ENCODE results near the gene ENPP5. TPM values are rescaled to one million over a fixed set of nuclear protein-coding genes. Genes with fewer than 3 reads are reported as not detected.
"Not testable (repeated sequence)": the region's sequence is repeated elsewhere in the genome, so short reads cannot be mapped to it uniquely, and the experiment has no call there.

ENPP5 gene
- total and polyA plus RNA-seq, 10 of the 15 experiments (the other 5 are each of a cell fraction or from before 2014, with no cell fraction given): 0.05 to 0.07 TPM; not detected in 8

DNA sequence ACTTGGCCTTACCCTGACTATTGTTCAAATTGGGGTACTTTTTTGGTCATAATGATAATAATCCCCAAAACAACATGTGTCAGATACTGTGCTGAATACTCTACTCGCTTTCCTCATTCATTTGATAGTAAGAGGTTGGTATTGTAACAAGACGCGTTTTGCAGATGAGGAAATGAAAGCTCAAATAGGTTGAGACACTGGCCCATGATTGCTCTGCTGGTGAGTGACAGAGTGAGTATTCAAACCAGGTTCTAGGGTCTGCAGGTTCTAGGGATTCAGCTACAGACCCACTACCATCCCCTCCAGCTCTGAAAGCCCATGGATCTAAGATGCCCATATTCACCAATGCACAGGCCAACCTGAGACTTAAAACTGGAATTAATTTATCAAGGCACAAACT lies 42.3 kb downstream of the ENPP5 start:
- POLR2A ChIA-PET: interaction anchor here (0.9 to 1.3 kb wide), 5 partner anchors 8 to 26 kb away, joined by 3 to 4 read pairs (median 3); no protein-coding TSS in a partner anchor
- BruUV-seq (replicated peaks): no TSS peak
- Histone ChIP-seq H3K4me2 (ENCODE audit: control insufficient read depth, insufficient read depth) (peak overlapping the region; percentile 75), H3K79me2 (ENCODE audit: control insufficient read depth, insufficient read depth, low read length) (peaks cover 6% of the 10 kb centered on the region), H3K4me3 (peak overlapping the region; percentile 95), H2AFZ (ENCODE audit: control insufficient read depth, low read depth, low read length) (peak overlapping the region; percentile 49), H3K4me1 (ENCODE audit: control insufficient read depth, insufficient read depth, low read length) (peaks cover 12% of the 10 kb centered on the region), H3K9me3 (replicated peaks; ENCODE audit: control insufficient read depth, insufficient read depth, low read length) (no peaks in the 10 kb centered on the region; the same call in 2 of the 3 replicates), H3K36me3 (ENCODE audit: control insufficient read depth in 2 of 2, insufficient read depth in 2 of 2, low read length in 1 of 2) (no peaks in the 10 kb centered on the region), H3K9ac (ENCODE audit: control insufficient read depth, insufficient read depth, low read length) (peak overlapping the region; percentile 4; the same call in 1 of the 2 replicates), H3K27me3 (replicated peaks in 1 of 2; ENCODE audit: control insufficient read depth in 2 of 2, insufficient read depth in 2 of 2, low read length in 1 of 2) (no peaks in the 10 kb centered on the region), H4K20me1 (ENCODE audit: control insufficient read depth, insufficient read depth) (no peaks in the 10 kb centered on the region), H3K27ac (ENCODE audit: control insufficient read depth, insufficient read depth) (no peak overlapping the region)
- in situ Hi-C loops (cut with MboI) (no loop called here), intact Hi-C loops (cut with micrococcal nuclease; ENCODE audit: unreplicated experiment) (no loop called here)
- RAD21 ChIA-PET (ENCODE audit: unreplicated experiment): interaction anchor here (1.0 to 4.4 kb wide), 7 partner anchors 10 to 282 kb away, joined by 3 to 31 read pairs (median 7); no protein-coding TSS in a partner anchor
- FAIRE-seq (no peak), ATAC-seq (peak; percentile 45), DNase-seq (ENCODE audit: low read depth, low spot score) (no peak)
- CTCF ChIA-PET: interaction anchor here (1.2 to 2.9 kb wide), 3 partner anchors 10 to 226 kb away, joined by 3 to 18 read pairs (median 12); no protein-coding TSS in a partner anchor
- TF ChIP-seq SPI1 (IDR thresholded peaks at IDR 0.05; ENCODE audit: borderline replicate concordance, insufficient read depth, low read depth, low read length): peak; percentile 60
- TF ChIP-seq NFYB (IDR thresholded peaks at IDR 0.05; ENCODE audit: insufficient read depth, low read depth, low read length): no peak
- TF ChIP-seq, protein P1, sequence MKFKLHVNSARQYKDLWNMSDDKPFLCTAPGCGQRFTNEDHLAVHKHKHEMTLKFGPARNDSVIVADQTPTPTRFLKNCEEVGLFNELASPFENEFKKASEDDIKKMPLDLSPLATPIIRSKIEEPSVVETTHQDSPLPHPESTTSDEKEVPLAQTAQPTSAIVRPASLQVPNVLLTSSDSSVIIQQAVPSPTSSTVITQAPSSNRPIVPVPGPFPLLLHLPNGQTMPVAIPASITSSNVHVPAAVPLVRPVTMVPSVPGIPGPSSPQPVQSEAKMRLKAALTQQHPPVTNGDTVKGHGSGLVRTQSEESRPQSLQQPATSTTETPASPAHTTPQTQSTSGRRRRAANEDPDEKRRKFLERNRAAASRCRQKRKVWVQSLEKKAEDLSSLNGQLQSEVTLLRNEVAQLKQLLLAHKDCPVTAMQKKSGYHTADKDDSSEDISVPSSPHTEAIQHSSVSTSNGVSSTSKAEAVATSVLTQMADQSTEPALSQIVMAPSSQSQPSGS (IDR thresholded peaks at IDR 0.05; ENCODE audit: low read length): peak; percentile 44; the same call in 1 of the 2 replicates
- TF ChIP-seq, protein P2, sequence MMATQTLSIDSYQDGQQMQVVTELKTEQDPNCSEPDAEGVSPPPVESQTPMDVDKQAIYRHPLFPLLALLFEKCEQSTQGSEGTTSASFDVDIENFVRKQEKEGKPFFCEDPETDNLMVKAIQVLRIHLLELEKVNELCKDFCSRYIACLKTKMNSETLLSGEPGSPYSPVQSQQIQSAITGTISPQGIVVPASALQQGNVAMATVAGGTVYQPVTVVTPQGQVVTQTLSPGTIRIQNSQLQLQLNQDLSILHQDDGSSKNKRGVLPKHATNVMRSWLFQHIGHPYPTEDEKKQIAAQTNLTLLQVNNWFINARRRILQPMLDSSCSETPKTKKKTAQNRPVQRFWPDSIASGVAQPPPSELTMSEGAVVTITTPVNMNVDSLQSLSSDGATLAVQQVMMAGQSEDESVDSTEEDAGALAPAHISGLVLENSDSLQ (IDR thresholded peaks at IDR 0.05): peak; percentile 88
- SMC1A ChIA-PET (ENCODE audit: uncharacterized antibody, unreplicated experiment): interaction anchor here (0.9 to 4.7 kb wide), 8 partner anchors 10 to 250 kb away, joined by 3 to 34 read pairs (median 8); no protein-coding TSS in a partner anchor
- 2% methylated on average over 3 of the region's 3 CpGs for WGBS (ENCODE audit: insufficient coverage, insufficient replicate concordance, low lambda C conversion rate, missing lambda C conversion rate)

DNA sequence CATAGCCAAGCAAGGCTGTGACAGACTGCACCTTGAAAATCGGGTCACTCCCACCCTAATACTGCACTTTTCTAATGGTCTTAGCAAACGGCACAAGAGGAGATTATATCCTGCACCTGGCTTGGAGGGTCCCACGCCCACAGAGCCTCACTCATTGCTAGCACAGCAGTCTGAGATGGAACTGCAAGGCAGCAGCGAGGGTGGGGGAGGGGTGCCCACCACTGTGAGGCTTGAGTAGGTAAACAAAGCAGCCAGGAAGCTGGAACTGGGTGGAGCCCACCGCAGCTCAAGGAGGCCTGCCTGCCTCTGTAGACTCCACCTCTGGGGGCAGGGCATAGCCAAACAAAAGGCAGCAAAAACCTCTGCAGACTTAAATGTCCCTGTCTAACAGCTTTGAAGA lies 51.1 kb downstream of the ENPP5 start:
- H3K27ac ChIP-seq (ENCODE audit: control insufficient read depth, insufficient read depth); H3K9me3 ChIP-seq (replicated peaks; ENCODE audit: control insufficient read depth, insufficient read depth, low read length); H3K4me3 ChIP-seq; DNase-seq (ENCODE audit: low read depth, low spot score); FAIRE-seq; in situ Hi-C loops (cut with MboI); H4K20me1 ChIP-seq (ENCODE audit: control insufficient read depth, insufficient read depth); intact Hi-C loops (cut with micrococcal nuclease; ENCODE audit: unreplicated experiment); H3K9ac ChIP-seq (ENCODE audit: control insufficient read depth, insufficient read depth, low read length); H3K36me3 ChIP-seq (ENCODE audit: control insufficient read depth in 2 of 2, insufficient read depth in 2 of 2, low read length in 1 of 2); H3K4me1 ChIP-seq (ENCODE audit: control insufficient read depth, insufficient read depth, low read length); H2AFZ ChIP-seq (ENCODE audit: control insufficient read depth, low read depth, low read length); POLR2A ChIA-PET; BruUV-seq (replicated peaks); CTCF ChIA-PET; H3K4me2 ChIP-seq (ENCODE audit: control insufficient read depth, insufficient read depth); ATAC-seq; RAD21 ChIA-PET (ENCODE audit: unreplicated experiment); H3K79me2 ChIP-seq (ENCODE audit: control insufficient read depth, insufficient read depth, low read length); H3K27me3 ChIP-seq (replicated peaks in 1 of 2; ENCODE audit: control insufficient read depth in 2 of 2, insufficient read depth in 2 of 2, low read length in 1 of 2): not testable (repeated sequence)
- 5% methylated on average over 5 of the region's 5 CpGs for WGBS (ENCODE audit: insufficient coverage, insufficient replicate concordance, low lambda C conversion rate, missing lambda C conversion rate)
- SMC1A ChIA-PET (ENCODE audit: uncharacterized antibody, unreplicated experiment): interaction anchor here (1.0 kb wide), 1 partner anchor 19 kb away, joined by 4 read pairs; no protein-coding TSS in a partner anchor
